GM18511 (cell line): ENCODE results near the gene HARS2.
"Not testable (repeated sequence)": the region's sequence is repeated elsewhere in the genome, so short reads cannot be mapped to it uniquely, and the experiment has no call there.

Source experiments
- ATAC-seq: cut with Tn5 transposase; IDR thresholded peaks from one replicate; pipeline ENCODE4 v1.9.1; 2021; ENCODE audit warnings: mild to moderate bottlenecking, moderate library complexity; ENCODE audit not compliant: unreplicated experiment

The HARS2 gene, protein sequence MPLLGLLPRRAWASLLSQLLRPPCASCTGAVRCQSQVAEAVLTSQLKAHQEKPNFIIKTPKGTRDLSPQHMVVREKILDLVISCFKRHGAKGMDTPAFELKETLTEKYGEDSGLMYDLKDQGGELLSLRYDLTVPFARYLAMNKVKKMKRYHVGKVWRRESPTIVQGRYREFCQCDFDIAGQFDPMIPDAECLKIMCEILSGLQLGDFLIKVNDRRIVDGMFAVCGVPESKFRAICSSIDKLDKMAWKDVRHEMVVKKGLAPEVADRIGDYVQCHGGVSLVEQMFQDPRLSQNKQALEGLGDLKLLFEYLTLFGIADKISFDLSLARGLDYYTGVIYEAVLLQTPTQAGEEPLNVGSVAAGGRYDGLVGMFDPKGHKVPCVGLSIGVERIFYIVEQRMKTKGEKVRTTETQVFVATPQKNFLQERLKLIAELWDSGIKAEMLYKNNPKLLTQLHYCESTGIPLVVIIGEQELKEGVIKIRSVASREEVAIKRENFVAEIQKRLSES

DNA sequence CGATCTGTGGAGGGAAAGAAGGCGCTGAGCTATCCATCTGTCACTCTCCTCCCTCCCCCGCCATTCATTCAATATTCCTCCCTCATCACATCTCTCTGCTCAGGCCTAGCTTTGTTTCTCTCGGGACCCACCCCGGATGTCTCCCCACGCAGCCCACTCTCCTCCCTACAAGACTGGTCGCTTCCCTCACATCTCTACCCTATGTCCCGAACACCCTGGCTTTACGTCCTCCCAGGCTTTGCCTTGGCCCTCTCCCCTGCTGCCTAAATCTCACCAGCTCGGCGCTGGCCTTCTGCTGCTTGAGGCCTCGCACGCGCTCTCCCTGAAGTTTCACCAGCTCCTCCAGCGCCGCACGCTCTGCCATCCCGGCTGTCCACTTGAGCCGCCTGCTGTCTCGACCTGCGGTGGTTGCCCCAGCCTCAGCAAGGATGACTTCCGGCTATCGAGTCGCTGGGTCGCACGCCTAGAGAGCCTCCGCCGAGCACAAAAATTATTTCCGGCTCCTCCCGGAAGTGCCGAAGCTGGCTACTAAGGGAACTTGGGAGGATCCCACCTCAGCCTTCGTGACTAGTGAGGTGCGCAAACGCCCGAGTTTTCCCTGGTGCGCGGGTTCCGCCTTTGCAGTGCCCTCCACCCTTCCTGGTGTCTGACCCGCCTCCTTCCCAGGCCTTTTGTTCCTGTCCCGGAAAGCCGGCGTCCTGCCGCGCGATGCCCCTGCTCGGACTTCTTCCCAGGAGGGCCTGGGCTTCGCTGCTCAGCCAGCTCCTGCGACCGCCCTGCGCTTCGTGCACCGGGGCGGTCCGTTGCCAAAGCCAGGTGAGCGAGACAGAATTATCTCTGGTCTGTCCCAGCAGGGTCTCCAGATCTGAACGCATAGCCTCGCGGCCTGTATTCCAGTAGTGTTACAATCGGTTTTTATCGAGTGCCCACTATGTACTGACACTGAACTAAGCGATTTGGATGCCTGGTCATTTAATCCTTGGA is at the start of gene HARS2, which contains the start of gene HARS1:
Gene HARS2 (plus strand): TSS at position 515 of the 984 bp plus-strand sequence. CDS start 194 bp downstream, at position 709.
Gene HARS1 (minus strand): TSS at position 430 of the 984 bp plus-strand sequence. CDS start 66 bp downstream, at position 364.
- ATAC-seq = peak; percentile 98

DNA sequence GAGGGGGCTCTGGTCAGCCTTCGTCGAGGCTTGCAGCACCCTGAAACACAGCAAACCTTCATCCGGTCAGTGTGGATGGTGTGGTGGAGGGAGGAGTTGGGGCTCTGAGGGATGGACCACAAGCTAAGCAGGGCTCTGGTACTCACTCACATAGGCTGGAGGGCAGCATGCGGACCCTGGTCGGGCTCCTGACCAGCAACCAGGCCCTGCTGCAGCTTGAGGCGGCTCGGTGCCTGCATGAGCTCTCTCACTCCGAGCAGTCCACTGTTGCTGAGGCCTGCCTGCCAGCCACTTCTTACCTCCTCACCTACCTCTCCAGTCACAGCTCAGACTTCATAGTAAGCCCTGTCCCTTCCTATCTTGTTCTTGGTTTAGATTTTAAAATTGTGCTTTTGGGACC is 49.5 kb upstream of the HARS2 start:
- ATAC-seq = no peak

DNA sequence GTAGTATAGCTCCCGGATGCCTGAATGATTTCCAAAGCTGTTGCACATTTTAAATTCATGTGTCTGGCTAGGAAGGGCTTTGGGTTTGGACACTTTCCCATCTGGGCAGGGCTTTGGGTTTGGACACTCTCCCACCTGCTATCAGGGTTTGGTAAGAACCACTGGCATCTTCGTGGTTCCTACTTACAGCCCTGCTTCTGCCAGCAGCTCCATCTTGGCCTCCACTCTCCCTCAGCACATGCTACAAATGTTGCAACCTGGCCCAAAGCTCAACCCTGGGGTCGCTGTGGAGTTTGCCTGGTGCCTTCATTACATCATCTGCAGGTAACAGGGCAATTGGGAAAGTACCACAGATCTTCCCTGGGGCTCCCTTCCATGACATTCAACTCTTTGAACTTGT is 48.5 kb upstream of the HARS2 start:
- ATAC-seq = no peak

DNA sequence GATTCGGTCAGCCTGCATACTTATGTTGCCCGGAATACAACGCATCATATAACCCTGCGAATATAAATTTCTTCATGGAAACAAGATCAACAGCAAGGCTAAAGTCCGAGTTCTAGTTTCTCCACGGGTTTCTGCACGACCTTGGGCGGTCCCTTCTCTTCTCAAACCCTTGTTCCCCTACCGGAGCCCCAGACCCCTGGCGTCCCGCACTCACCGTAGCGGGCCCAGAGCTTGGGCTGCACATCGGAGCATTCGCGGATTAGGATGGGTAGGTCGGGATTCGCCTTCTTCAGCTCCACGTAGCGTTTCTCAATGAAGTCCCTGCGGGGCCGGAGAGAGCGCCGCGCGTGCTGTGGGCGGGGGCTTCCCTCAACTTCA is 44.2 kb upstream of the HARS2 start:
- ATAC-seq = peak; percentile 49

DNA sequence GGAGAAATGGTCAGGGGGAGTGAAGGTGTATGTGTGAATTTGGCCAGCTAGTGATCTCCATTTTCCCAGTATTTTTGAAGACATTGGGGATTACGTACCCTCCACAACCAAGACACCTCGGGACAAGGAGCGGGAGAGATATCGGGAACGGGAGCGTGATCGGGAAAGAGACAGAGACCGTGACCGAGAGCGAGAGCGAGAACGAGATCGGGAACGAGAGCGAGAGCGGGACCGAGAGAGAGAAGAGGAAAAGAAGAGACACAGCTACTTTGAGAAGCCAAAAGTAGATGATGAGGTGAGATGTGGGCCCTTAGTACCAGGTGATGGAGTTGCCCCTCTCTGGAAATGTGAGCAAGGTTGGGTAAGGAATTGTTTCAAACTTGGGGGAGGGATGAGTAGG is 32.4 kb upstream of the HARS2 start:
- ATAC-seq = no peak

DNA sequence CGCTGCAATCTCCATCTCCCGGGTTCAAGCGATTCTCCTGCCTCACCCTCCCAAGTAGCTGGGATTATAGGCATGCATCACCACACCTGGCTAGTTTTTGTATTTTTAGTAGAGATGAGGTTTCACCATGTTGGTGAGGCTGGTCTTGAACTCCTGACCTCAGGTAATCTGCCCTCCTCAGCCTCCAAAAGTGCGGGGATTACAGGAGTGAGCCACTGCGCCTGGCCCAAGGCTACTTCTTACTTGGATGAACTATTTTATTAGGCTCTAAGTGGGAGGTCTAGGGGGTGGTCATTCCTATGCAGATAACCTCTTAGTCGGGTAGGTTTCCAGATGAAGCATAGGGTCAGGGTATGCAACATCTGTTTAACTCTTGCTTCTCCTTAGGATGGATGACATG is 30.9 kb upstream of the HARS2 start:
- not testable (repeated sequence) for ATAC-seq

DNA sequence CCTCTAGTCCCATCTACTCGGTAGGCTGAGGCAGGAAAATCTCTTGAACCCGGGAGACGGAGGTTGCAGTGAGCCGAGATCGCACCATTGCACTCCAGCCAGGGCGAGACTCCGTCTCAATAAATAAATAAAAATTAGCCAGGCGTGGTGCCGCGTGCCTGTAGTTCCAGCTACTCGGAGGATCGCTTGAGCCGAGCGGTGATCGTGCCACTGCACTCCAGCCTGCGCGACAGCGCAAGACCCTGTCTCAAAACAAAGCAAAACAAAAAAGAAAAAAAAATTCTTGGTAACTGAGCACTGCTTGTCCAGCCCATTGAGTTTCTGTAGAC is 27.3 kb upstream of the HARS2 start:
- ATAC-seq = no peak

DNA sequence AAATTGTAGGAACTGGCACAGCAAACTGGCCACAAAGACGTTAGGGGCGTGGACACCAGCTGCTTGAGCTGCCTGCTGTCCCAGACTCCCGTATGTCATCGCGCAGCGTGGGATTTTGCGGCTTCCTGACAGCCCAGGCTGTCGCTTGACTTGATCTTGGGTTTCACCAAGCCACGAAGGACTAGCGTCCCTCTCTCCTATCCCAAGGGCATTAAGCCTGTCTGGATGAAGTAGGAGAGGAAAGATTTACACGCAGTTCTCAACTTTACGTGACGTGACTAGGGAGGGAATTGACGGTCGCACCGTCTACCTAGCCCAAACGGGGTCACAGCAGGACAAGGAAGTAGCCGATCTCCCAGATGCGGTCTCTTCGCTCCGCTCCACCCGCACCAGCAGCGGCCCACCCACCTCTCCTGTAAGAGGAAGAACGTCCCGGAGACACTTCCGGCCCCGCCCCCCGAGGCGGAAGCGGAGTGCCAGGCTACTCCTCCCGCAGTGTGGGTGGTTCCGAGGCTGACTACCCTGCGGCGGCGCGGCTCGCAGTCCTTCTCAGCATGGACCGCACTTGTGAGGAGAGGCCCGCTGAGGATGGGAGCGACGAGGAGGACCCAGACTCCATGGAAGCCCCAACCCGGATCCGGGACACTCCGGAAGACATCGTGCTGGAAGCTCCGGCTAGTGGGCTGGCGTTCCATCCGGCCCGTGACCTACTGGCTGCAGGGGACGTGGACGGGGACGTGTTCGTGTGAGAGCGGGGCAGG is 26.7 kb upstream of the HARS2 start, which contains the start of gene WDR55:
Gene WDR55 (plus strand): TSS at position 546 of the 761 bp plus-strand sequence. CDS start 9 bp downstream, at position 555.
- ATAC-seq = peak; percentile 98

DNA sequence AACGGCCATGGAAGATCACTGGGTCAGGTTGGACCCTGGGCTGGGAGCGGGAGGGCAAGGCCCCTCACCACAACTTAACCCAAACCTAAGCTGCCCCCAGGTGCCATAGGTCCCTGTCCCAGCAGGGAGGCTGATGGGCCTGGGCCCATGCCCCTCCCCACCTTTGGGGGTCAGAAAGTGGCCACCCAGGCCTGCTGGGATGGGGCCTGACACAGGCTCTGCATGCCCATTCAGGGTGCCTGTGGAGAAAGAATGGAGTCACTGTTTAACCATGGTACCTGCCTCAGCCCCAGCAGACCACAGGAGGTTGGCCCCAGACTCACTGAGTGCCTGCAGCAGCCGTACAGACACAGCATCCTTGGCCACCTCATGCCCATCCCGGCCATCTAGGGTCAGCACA is 20.2 kb upstream of the HARS2 start:
- not testable (repeated sequence) for ATAC-seq

DNA sequence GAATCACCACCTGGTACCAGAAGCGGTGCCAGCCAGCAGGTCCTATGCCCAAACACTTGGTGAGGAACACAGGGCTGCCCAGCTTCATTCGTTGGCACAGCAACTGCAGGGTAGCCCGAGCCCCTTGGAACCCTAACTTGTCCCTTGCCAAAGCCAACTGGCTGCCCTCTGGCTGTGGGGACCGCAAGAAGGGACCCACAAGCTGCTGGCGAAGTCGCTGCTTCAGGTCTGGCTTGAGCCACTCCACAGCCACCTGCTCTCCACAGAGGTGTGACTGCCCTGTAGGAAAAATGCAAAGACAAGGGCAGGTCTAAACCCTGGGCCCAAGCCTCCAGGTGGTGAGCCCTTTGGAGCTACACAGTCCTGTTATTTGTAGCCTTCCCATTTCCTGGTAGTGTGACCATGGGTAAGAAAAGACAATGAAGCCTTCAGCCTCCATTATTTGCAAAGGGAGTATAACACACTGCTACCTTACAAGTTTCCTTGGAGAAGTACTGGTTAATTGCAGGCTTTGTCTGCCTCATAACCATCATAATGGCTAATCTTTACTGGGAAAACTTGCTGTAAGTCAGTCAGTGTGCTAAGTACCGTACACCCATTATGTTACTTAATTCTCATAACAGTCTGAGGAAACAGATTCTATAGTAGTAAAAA is 19.7 kb upstream of the HARS2 start:
- ATAC-seq = no peak

DNA sequence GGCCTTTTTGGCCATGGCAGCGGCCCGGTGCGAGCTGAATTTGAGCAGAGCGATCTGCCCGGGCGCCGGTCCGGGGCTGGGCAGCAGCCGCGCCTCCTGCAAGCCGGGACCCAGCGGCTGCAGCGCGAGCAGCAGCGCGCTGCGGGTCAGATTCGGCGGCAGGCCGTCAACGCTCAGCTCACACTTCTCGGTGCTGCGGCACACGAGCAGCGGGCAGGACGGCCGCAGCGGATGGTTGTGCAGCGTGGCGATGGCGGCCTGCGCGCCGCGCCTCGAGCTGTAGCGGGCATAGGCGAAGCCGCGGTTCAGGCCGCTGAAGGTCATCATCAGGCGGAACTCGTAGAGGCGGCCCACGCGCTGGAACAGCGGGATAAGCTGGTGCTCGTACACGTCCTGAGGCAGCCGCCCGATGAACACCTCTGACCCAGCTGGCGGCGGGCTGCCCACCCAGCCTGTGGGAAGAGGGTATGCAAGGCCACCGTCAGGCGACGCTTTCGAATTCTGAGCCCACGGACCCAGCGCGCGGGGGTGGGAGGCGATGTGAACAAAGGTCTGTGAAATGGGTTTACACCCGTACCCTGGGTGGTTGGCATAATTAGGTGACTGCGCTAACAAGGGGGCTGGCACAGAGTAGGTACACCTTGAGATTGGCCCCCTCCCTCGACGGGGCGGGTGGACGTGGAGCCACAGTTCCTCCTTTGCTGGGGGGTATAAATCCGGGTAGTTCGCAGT is 18.6 kb upstream of the HARS2 start:
- no peak for ATAC-seq

DNA sequence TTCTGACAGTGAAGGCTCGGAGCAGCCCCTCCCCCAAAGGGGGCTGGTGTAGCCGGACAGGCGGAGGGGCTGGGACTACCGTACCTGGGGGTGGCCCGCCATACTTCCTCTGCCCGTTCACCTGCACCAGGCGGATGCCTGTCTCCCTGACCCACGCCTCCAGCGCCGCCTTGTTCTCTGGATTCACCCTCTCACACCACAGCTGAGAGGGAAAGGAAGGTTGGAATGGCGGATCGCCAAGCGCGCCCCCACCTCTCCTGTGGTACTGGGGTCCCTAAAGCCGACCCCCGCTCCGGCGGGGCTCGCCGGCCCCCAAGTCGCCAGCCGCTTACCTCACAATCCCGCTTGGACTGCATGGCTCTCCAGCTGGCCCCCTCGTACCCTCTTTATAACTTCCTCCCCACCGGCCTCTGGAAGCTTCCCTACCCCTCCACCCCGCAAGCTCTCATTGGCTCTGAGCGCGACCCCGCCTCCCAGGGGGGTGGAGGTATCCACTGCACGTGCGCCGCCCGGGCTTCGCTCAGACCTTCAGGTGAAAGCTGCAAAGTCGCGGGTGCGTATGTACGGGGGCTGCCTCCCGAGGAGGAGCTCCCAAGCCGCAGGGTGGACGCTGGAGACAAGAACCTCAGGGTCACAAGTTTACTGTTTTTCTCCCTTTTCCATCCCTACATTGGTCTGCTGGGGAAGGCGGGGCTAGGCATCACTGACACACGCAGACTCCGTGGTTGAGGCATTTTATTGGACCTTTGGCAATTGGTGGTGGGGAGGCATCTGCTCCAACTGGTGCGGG is 17.9 kb upstream of the HARS2 start, which contains the start of gene DND1:
Gene DND1 (minus strand): TSS at position 390 of the 790 bp plus-strand sequence. CDS start 34 bp downstream, at position 356.
- no peak for ATAC-seq

DNA sequence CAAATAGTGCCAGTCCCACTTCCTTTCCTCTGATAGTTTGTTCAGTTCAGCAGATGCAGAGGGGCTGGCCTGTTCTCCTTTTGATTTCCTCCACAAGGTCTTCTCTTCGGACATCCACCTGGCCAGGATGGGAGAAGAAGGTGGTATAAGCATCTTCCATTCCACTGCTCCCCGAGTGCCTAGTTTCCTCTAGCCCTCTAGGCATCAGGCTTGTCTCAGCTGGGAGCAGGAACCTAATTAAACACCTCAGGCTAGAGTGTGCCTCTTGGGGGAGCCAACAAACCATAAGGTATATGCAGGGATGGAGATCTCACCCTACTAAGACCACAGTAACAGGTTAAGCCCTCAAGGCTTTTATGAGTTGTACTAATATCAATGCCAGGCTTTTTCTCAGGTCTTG is 17.0 kb upstream of the HARS2 start:
- ATAC-seq = no peak

DNA sequence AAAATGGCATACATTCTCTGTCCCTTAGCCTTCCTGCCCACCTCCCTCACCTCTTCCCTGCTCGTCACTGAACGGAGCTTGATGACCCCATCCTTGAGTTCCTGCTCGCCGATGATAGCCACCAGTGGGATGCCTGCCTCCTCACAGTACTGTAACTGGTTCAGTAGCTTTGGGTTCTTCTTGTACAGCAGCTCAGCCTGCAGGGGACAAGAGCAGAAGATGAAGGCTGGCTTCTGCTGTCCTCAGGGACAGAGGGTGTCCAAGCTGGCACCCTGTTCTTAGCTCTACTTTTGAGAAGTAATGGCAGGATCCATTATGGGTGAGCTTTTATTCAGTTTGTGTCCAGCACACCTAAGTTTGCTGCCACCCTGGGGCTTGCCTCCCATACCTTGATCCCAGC is 16.6 kb upstream of the HARS2 start:
- no peak for ATAC-seq

DNA sequence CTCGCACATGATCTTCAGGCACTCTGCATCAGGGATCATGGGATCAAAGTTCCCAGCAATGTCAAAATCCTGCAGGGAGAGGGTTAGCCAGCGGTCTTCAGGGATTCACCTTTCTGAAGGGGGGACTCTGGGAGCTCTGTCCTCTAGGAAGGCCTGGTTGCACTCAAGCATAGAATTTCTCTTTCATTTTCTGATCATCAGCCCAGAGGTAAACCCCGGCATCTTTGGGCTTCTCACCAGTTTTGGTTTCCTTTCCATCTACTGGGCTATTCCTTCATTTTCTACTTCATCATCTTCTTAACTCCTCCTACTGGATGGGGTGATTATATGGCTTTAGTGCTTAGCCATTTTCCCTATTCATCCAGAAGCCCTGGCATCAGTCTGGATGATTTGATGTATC is 13.3 kb upstream of the HARS2 start:
- peak; percentile 72 for ATAC-seq

DNA sequence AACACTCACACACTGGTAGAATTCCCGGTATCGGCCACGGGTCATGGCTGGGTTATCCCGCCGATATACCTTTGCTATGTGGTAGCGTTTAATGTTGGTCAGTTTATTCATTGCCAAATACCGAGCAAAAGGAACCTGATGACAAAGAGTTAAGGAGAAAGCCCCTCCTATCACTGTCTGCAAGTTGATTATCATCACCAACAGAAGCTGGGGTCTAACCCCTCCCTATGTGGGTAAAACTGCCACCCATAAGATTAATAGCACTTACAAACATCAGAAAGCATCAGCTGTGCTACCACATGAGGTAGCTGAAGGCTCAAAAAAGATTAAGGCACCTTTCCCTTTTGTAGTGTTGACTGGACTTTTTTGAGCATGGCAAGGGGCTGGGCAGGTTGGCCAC is 12.3 kb upstream of the HARS2 start:
- ATAC-seq = no peak

DNA sequence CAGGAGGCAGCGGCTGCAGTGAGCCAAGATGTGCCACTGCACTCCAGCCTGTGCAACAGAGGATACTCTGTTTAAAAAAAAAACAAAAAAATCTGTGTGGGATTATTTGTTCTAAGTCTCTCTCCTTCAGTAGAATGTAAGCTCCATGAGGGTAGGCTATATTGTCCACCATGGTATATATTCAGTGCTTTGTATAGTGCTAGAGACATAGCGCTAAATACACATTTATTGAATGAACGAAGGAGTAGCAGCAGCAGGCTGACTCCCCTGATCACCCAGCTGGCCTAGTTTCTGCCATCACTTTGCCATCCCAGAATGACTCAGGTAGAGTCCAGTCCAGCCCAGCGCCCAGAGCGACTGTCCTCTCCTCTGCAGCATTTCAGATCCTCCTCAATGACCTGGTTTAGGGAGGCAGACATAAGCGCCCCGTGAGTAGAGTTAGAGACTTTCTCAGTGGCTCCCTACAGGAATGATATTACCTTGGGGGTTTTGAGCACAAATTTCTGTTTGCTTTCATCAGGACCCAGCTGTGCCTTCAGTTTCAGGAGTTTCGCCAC is 801 bp upstream of the HARS2 start:
- peak; percentile 4 for ATAC-seq

DNA sequence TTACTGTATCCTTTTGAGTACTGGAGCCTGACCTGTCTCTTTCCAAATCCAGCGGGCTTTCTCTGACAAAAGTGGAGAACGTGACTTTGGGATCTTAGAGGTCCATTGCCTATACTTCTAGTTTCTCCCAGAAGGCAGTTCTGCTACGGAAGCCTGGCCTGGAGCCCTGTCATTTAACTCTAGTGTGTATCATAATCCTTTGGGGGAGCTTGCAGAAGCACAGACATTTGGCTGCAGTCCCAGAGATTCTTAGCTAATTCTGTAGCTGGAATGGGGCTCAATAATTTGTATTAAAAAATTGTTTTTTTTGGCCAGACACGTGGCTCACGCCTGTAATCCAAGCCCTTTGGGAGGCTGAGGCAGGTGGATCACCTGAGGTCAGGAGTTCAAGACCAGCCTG is 3.0 kb downstream of the HARS2 start:
- no peak for ATAC-seq
